Activated CD4-positive, CD25-positive, alpha-beta regulatory T cell treated with anti-CD3 and anti-CD28 coated beads, Interleukin-2, amount 50 U/mL, for 16 hours (primary cell): Measurements from ENCODE around the gene DYSF.

ENCODE experiments used
- DNase-seq: peaks from one replicate; pipeline ENCODE4 v3.0.0-alpha.2; 2020; ENCODE audit warnings: low read depth, low spot score

The DYSF gene

GRCh38 chr2:71502941-71503738, 49.8 kb downstream of the DYSF start:
- no peak for DNase-seq

- no peak for DNase-seq
Observed at GRCh38 chr2:71503837-71504236, 50.5 kb downstream of the DYSF start.

DNA sequence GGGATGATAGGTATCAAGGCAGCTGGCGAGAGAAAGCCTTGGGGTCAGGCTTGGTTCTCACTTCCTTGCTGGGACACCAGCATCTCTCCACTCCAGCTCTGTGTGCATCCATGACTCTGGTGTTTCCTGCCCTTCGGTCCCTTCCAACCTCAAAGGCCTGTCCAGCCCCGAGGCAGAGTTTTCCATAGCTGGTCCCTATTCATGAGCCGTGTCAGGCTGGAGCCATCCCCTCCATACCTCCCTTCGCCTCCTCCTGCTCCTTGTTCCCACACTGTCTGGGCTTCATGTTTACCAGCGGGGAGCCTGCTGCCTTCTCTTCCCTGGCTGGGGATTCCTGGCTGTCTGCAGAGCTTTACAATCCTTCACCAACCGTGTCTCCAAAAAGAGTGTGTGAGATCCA, 51.2 kb downstream of the DYSF start:
- DNase-seq = no peak

DNA sequence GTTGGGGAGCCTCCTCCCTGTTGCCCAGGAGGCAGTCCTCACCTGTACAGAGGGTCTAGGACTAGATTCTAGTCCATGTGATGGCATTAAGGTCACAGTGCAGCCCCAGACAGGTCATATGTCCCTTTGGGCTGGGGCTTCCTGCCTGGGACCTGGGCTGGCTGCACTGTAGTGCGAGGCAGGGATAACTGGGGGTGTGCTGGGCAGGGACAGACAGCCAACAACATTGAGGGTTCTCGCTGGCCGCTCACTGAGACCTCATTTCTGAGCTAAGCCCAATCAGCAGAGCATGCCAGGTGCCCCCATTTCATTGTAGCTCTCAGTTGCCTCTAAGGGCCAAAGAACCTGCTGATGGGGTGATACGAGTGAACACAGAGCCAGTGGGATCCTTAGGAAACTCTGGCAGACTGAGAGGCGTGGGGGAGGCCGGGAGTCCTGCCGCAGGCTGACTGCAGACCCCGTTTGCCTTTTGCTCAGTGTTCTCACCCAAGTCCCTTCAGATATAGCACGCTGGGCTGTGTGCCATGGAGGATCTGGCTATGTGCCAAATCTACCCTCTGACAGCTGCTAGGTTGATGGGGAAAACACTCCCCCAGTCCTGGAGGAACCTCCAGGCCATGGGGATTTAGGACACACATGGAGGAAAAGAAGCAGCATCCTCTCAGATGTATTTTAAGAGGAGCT, 51.9 kb downstream of the DYSF start:
- DNase-seq = no peak

DNA sequence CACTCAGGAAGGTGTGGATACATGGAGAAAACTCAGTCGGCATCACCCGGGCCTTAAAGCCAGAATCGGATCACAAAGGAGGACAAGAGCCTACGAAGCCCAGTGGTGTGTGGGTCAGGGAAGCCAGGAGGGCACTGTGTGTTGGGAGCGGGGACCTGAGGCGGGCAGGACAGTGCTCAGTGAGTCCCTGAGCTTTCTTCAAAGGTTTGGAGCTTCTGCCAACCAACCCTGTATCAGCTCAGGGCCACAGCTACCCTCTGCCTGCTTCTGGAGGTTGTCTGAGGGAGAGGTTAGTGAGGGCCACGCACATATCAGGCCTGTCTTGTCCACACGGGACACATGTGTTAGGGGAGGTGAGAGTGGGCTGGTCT, 52.4 kb downstream of the DYSF start:
- no peak for DNase-seq

DNA sequence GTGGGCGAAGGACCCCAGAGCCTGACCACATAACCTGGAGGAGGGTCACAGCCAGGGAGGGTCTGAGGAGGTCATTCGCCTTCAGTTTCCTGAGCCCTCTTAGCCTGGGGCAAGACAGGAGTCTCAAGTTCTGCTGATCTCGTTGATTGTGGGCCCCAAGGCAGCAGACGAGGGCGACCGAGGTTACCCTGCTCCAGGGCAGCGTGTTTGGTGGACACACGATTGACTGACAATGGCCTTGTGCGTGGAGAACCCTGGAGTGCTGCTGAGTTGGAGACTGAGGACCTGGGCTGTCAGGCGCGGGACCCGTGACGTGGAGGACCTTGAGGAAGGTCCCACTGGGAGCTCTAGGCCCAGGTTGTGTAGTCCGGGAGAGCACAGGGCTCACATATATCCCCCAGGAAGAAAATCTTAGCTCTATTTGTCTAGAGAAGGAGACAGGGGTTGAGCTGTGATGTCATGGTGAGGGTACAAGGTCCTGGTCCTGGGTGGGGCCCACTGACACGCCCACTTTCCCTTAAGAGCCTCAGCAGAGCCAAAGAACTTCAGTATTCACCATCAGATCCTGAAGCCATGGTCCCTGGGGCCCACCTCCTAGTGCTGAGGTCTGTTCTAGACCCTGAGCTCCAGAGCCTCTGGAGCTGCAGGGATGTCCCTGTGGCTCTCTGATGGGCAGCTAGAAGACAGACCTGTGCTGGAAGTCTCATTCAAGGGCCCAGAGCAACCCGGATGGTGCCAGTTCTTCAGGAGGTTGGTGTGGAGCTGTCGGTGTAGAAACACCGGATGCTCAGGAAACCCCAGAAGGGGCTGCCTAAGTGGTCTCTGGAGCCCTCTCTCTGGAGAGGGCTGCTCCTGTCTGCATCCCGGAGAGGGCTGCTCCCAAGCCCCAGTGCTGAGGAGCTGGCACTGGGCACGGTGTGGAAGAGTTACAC, 53.1 kb downstream of the DYSF start:
- DNase-seq = no peak

GRCh38 chr2:71507476-71507875, 54.1 kb downstream of the DYSF start:
- no peak for DNase-seq

GRCh38 chr2:71510196-71510807, 56.9 kb downstream of the DYSF start:
- peak; percentile 44 for DNase-seq

DNA sequence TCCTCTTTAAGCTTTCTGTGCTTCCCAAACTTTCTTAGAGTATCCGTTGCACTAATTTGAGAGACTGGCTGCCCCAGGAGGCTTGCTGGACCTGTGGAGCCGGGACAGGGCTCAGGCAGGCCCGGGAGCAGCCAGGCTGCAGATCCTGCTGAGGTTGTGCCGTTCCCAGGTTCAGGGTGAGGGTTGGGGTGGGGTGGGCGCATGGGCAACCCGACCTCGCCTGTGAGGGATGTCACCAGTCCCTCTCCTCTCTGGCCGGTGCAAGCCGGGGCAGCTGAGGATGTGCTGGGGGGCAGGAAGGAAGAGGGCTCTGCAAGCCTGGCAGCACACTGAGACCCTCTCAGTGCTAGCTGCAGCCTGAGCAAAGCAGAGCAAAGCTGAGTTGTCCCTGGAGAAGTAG, 57.6 kb downstream of the DYSF start:
- no peak for DNase-seq

GRCh38 chr2:71511776-71512175, 58.4 kb downstream of the DYSF start:
- no peak for DNase-seq

- DNase-seq = no peak
Observed at GRCh38 chr2:71512386-71512785, 59.0 kb downstream of the DYSF start.

DNA sequence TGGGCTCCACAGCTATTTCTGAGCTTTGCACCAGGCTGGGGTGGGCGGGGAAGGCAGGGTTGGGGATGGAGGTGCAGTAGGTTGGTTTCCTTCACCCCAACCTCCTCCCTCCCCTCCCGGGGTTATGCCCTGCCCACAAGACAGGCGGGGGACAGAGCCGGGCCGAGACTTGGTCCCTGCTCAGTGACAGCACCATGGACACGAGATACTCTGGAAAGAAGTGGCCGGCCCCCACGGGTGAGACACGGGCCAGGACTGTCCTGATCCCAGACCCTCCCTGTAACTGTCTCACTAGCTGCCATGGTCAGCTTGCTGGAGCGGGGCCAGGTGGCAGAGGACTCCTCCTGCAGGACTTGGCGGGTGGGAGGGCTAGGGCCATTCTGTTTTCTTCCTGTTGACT, 59.7 kb downstream of the DYSF start:
- DNase-seq = no peak

DNA sequence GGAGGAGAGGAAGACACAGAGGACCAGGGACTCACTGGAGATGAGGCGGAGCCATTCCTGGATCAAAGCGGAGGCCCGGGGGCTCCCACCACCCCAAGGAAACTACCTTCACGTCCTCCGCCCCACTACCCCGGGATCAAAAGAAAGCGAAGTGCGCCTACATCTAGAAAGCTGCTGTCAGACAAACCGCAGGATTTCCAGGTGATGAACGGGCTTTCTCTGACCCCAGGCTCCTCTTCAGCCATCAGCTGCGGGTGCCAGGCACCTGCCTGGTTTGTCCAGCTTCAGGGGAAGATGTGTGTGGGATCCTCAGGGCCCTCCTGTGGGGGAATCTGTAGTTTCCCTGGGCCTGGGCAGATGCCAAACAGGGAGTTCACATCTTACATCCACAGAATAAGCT, 60.4 kb downstream of the DYSF start:
- DNase-seq = no peak

GRCh38 chr2:71516253-71516888, 63.0 kb downstream of the DYSF start:
- no peak for DNase-seq

DNA sequence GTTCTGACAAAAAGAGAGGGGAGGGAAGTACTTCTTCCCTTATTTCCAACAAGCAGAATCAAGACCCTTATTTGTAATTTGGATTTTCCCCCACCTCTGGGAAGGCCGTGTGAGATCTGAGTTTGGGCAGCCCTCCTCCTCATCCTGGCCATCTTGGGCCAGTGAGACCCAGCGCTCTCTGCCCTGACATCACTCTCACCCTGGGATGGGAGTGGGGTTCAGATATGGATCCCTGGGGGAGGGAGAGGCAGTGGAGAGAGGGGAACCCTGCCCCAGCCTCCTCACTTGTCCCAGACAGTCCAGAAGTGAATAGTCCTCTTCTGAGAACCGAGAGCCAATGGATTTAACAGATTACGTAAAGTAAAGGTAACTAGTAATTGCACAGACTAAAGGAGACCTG, 64.5 kb downstream of the DYSF start:
- no peak for DNase-seq

GRCh38 chr2:71521436-71521950, 68.1 kb downstream of the DYSF start:
- no peak for DNase-seq

DNA sequence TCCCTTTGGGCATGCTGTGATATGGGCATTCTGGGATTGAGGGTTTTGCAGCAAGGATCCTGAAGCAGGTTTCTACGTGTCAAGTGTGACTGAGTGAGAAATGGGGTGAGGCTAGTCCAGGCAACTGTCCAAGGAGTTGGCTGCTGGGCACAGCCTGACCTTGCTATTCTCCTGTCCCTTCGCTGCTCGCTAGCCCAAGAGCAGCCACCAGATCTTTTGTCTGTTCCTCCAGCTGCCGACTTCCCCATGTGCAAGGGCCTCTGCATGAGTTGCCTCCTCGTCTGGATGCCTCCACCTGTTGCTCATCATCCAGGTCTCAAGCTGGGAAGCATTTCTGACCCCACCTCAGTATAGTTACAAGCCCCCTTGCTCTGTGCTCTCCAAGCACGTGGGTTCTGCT, 71.1 kb downstream of the DYSF start:
- DNase-seq = no peak

DNA sequence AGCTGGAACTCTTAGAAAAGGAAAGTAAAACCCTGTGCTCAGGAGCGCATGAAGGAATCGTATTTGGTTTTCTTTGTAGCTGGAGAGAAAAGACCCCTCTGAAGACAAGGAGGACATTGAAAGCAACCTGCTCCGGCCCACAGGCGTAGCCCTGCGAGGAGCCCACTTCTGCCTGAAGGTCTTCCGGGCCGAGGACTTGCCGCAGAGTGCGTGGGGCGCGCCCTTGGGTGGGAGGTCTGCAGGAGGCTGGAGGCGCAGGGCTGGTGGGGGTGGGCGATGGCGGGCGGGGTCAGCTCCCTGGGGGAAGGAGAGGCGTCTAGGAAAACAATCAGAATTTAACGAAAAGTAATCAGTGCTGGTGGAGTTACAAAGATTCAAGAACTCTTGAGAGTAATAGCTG, 72.8 kb downstream of the DYSF start:
- DNase-seq = no peak

GRCh38 chr2:71526975-71527374, 73.6 kb downstream of the DYSF start:
- DNase-seq = no peak

GRCh38 chr2:71528131-71528591, 74.8 kb downstream of the DYSF start:
- no peak for DNase-seq

DNA sequence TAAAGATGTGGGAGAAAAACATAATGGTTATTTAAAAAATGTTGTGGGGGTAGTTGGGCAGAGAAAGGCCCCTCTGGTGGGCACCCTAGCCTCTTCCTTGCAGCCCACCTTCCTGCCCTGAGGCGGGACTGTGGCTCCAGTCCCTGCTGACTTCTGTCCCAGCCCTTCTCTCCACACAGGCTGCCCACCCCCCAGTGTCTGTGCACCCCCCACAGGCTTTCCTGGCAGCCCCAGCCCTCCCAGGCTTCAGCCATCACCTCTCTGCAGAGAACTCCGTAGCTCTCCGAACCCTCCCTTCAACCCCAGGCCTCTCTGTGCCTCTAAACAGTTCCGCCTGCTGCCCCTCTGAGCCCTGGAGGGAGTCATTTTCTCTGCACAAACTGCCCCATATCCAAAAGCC, 75.4 kb downstream of the DYSF start:
- no peak for DNase-seq
